Duodenal mucosa (tissue), 2 donors: ENCODE results near the gene ACSL5.

ENCODE experiments used
- H3K27ac ChIP-seq: one replicate; pipeline ENCODE4 v1.7.0; 2013; ENCODE audit warnings: low read depth, low read length
- H3K27me3 ChIP-seq, 2 donors: one replicate each; pipeline ENCODE4 v1.7.0; 2013; ENCODE audit warnings: low read length in 2 of 2, control low read depth in 1 of 2; ENCODE audit not compliant: insufficient read depth in 2 of 2, control insufficient read depth in 1 of 2
- H3K36me3 ChIP-seq, 2 donors: one replicate each; pipeline ENCODE4 v1.7.0; 2013; ENCODE audit warnings: low read length in 2 of 2, control low read depth in 1 of 2; ENCODE audit not compliant: insufficient read depth in 2 of 2, control insufficient read depth in 1 of 2
- H3K4me1 ChIP-seq, 2 donors: one replicate each; pipeline ENCODE4 v1.7.0; 2013; ENCODE audit warnings: low read length in 2 of 2, control low read depth in 1 of 2; ENCODE audit not compliant: insufficient read depth in 2 of 2, control insufficient read depth in 1 of 2
- H3K4me3 ChIP-seq, 2 donors: one replicate each; pipeline ENCODE4 v1.7.0; 2013; ENCODE audit warnings: low read length in 2 of 2, low read depth in 1 of 2
- H3K9ac ChIP-seq, 2 donors: one replicate each; pipeline ENCODE4 v1.7.0; 2013; ENCODE audit warnings: low read length in 2 of 2, low read depth in 1 of 2
- H3K9me3 ChIP-seq, 2 donors: one replicate each; pipeline ENCODE4 v1.7.0; 2013; ENCODE audit warnings: low read length in 2 of 2, control low read depth in 1 of 2; ENCODE audit not compliant: control insufficient read depth in 1 of 2

Gene ACSL5

GRCh38 chr10:112471878-112472487 is 98.1 kb downstream of the ACSL5 start:
- no peak overlapping the region for H3K9ac ChIP-seq
- no peaks in the 10 kb centered on the region for H3K9me3 ChIP-seq
- H3K36me3 ChIP-seq: peaks cover 4 to 9% of the 10 kb centered on the region in 2 donors
- no peak overlapping the region for H3K4me3 ChIP-seq
- H3K4me1 ChIP-seq: peaks cover 0 to 5% of the 10 kb centered on the region in 2 donors
- H3K27me3 ChIP-seq: no peaks in the 10 kb centered on the region
- no peak overlapping the region for H3K27ac ChIP-seq

GRCh38 chr10:112475575-112476218 is 101.8 kb downstream of the ACSL5 start:
- Histone ChIP-seq H3K9me3 (no peaks in the 10 kb centered on the region), H3K36me3 (no peaks in the 10 kb centered on the region), H3K4me1 (peaks cover 0 to 5% of the 10 kb centered on the region in 2 donors), H3K27ac (no peak overlapping the region), H3K27me3 (no peaks in the 10 kb centered on the region), H3K9ac (no peak overlapping the region), H3K4me3 (no peak overlapping the region)
